NB4 (cell line): ENCODE results near the gene ODR4.
"Not testable (repeated sequence)": the region's sequence is repeated elsewhere in the genome, so short reads cannot be mapped to it uniquely, and the experiment has no call there.

Experiments used
- DNase-seq: peaks from one replicate; pipeline ENCODE4 v3.0.0; 2010; ENCODE audit warnings: low read depth
- H3K4me3 ChIP-seq: one replicate; pipeline ENCODE4 v1.5.1; 2011; ENCODE audit warnings: mild to moderate bottlenecking, low read depth, low read length, moderate library complexity
- MAX ChIP-seq: IDR thresholded peaks from 2 replicates; pipeline ENCODE4 v1.6.1; 2011; ENCODE audit warnings: low read depth, low read length
- MYC ChIP-seq: IDR thresholded peaks from 2 replicates; pipeline ENCODE4 v1.6.1; 2011; ENCODE audit warnings: low read depth, low read length
- POLR2A ChIP-seq: IDR thresholded peaks from 2 replicates; pipeline ENCODE4 v1.6.1; 2011; ENCODE audit warnings: mild to moderate bottlenecking; ENCODE audit not compliant: insufficient read length; ENCODE audit errors: extremely low read depth
- TF ChIP-seq, protein P1 (sequence below): IDR thresholded peaks from one replicate; pipeline ENCODE4 v1.5.1; 2012; ENCODE audit warnings: low read depth, low read length

The ODR4 gene

DNA sequence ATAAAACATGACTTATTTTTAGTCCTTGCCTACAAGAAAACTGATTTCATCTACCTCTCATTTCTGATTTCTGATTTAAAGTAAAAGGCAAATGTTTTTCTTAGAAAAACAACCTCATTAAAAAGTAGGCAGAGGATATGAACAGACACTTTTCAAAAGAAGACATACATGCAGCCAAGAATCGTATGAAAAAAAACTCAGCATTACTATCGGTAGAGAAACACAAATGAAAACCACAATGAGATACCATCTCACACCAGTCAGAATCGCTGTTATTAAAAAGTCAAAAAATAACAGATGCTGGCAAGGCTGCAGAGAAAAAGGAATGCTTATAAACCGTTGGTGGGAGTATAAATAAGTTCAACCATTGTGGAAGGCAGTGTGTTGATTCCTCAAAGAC lies 16.2 kb downstream of the ODR4 start:
- no peak overlapping the region for H3K4me3 ChIP-seq
- TF ChIP-seq, protein P1, sequence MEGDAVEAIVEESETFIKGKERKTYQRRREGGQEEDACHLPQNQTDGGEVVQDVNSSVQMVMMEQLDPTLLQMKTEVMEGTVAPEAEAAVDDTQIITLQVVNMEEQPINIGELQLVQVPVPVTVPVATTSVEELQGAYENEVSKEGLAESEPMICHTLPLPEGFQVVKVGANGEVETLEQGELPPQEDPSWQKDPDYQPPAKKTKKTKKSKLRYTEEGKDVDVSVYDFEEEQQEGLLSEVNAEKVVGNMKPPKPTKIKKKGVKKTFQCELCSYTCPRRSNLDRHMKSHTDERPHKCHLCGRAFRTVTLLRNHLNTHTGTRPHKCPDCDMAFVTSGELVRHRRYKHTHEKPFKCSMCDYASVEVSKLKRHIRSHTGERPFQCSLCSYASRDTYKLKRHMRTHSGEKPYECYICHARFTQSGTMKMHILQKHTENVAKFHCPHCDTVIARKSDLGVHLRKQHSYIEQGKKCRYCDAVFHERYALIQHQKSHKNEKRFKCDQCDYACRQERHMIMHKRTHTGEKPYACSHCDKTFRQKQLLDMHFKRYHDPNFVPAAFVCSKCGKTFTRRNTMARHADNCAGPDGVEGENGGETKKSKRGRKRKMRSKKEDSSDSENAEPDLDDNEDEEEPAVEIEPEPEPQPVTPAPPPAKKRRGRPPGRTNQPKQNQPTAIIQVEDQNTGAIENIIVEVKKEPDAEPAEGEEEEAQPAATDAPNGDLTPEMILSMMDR: no peak
- TF ChIP-seq MAX: no peak
- no peak for TF ChIP-seq MYC
- TF ChIP-seq POLR2A: no peak
- no peak for DNase-seq

GRCh38 chr1:186392711-186393110 lies 17.1 kb downstream of the ODR4 start:
- not testable (repeated sequence) for H3K4me3 ChIP-seq, DNase-seq

DNA sequence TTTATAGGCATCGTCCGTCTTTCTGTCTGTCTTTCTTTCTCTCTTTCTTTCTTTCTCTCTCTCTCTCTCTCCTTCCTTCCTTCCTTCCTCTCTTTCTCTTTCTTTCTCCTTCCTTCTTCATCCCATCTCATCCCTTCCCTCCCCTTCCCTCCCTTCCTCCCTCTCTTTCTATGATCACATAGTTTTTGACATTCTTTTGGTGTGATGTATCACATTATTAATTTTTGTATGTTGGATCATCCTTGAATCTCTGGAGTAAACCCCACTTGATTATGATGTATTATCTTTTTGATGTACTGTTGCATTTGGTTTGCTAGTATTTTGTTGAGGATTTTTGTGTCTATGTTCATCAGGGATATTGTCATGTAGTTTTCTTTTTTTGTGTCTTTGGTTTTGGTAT lies 25.8 kb downstream of the ODR4 start:
- not testable (repeated sequence) for DNase-seq, H3K4me3 ChIP-seq

- H3K4me3 ChIP-seq: no peak overlapping the region
- TF ChIP-seq, protein P1: no peak
- TF ChIP-seq MAX (no peak), POLR2A (no peak), MYC (no peak)
- DNase-seq: no peak
Observed at GRCh38 chr1:186403632-186404031, 28.0 kb downstream of the ODR4 start.

DNA sequence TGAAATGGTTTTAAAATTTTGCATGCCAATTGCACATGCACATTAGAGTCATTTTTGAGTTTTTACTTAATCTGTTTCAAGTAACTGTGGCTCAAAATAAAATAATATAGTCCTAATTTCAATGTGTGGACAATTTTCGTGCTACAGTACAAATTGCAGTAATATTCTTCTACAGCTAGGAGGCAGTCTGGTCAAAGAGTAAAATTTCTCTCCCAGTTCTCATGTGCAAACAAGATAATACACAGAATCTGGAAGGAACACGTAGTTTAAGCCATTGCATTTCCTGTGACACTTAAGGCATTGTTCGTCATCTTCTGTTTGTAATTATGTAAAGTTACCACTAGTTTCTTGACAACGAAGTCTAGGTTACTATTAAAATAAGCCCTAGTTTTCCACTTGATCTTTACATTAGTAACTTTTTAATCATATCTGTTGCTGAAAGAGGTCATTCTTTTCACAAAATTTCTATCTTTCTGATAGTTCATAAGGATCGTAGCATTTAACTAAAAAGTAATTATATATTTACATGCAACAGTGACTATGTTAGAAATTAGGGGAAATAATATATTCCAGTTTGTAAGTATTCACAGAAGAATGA lies 28.9 kb downstream of the ODR4 start:
- no peak overlapping the region for H3K4me3 ChIP-seq
- TF ChIP-seq, protein P1: peak; percentile 44
- no peak for TF ChIP-seq MAX
- no peak for TF ChIP-seq POLR2A
- DNase-seq: peak; percentile 48

GRCh38 chr1:186409091-186409490 lies 33.5 kb downstream of the ODR4 start:
- no peak for DNase-seq
- no peak overlapping the region for H3K4me3 ChIP-seq
- TF ChIP-seq POLR2A (no peak), MYC (no peak), MAX (no peak)
- TF ChIP-seq, protein P1: no peak

DNA sequence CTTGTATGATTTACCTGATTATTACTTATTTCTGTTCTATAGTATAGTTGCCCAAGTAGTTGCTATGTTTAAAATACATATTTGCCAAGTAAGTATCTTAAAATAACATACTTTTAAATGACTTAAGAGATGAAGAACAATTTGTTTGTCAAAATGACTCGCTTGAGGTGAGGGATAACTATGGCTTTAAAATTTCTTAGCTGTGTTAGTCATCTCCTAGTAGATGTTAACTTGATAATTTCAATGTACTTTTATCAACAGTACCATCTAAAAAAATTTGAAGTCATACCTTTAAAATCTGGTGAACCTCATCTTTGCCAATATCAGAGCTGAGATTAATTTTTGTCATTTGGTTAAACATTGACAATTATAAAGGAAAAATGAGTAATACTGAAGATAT lies 37.7 kb downstream of the ODR4 start:
- H3K4me3 ChIP-seq: no peak overlapping the region
- no peak for DNase-seq
- TF ChIP-seq POLR2A (no peak), MYC (no peak), MAX (no peak)
- TF ChIP-seq, protein P1: no peak
